Neutrophil (primary cell): ENCODE data around the gene C16orf92.

Experiments
- H3K27ac ChIP-seq: fragments of 200-600 bp; sonication (generic); 2 replicates; pipeline ENCODE4 v1.5.1; 2016; ENCODE audit warnings: mild to moderate bottlenecking, moderate library complexity
- H3K27me3 ChIP-seq: fragments of 200-600 bp; sonication (generic); 2 replicates; pipeline ENCODE4 v1.6.0; 2016; ENCODE audit warnings: mild to moderate bottlenecking
- H3K36me3 ChIP-seq: fragments of 200-600 bp; sonication (generic); 2 replicates; pipeline ENCODE4 v1.5.1; 2017
- H3K4me1 ChIP-seq, 2 experiments: fragments of 200-600 bp in 1 of 2; sonication (generic) in 1 of 2; 1 replicate in 1 of 2; 2 replicates in 1 of 2; pipeline versions ENCODE4 v1.5.1 to v1.6.1; 2013 to 2016; ENCODE audit warnings: low read depth in 1 of 2, low read length in 1 of 2, mild to moderate bottlenecking in 1 of 2, moderate library complexity in 1 of 2; ENCODE audit not compliant: control insufficient read depth in 1 of 2, insufficient read depth in 1 of 2
- H3K4me3 ChIP-seq, 2 experiments: fragments of 200-600 bp in 1 of 2; sonication (generic) in 1 of 2; 1 replicate in 1 of 2; 2 replicates in 1 of 2; pipeline ENCODE4 v1.5.1; 2013 to 2016; ENCODE audit warnings: low read depth in 1 of 2, low read length in 1 of 2, mild to moderate bottlenecking in 1 of 2, moderate library complexity in 1 of 2
- H3K9me3 ChIP-seq: fragments of 200-600 bp; sonication (generic); 2 replicates; pipeline ENCODE4 v1.5.1; 2016
- TF ChIP-seq, protein P1 (sequence below): fragments of 200-600 bp; sonication (generic); IDR thresholded peaks from 2 replicates; pipeline ENCODE4 v1.5.1; 2016; ENCODE audit warnings: antibody characterized with exemption

Gene C16orf92

DNA sequence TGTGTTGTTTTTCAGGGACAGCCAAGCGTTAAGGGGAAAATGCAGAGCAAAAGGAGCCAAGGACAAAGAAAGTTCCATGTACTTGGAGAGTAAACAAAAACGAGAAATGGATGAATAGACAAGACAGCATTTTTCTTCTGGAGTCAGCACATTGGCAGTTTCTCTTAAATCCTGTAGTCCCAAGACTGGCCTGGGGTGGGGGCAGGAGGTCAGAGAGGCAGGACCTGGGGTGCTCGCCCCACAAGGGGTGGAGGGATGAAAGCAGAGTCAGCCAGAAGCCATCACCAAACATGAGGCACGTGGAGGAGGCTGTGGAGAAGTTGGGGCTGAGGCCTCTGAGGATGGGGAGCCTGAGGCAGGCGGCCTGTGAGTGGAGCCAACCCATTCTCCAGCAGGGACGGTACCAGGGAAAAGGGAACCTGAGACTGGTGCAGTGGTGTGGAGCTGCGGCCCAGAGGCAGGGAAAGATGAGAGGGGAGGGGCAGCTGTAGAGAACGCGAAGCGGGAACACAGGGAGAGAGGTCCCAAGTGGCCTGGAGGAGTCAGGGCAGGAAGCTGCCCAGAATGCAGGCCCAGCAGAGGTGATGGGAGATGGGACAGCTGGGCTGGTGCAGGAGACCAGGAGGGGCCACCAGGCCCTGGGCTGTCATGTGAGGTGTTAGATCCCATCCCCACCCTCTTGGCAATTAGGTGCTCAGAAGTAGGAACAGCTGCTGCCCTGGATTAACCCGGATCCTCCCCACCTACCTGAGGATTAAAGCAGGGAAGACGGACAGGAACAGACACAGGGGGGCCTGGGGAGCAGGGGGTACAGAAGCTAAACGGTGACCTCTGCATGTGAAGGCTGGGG lies 4.8 kb downstream of the C16orf92 start:
- H3K9me3 ChIP-seq: no peaks in the 10 kb centered on the region
- TF ChIP-seq, protein P1, sequence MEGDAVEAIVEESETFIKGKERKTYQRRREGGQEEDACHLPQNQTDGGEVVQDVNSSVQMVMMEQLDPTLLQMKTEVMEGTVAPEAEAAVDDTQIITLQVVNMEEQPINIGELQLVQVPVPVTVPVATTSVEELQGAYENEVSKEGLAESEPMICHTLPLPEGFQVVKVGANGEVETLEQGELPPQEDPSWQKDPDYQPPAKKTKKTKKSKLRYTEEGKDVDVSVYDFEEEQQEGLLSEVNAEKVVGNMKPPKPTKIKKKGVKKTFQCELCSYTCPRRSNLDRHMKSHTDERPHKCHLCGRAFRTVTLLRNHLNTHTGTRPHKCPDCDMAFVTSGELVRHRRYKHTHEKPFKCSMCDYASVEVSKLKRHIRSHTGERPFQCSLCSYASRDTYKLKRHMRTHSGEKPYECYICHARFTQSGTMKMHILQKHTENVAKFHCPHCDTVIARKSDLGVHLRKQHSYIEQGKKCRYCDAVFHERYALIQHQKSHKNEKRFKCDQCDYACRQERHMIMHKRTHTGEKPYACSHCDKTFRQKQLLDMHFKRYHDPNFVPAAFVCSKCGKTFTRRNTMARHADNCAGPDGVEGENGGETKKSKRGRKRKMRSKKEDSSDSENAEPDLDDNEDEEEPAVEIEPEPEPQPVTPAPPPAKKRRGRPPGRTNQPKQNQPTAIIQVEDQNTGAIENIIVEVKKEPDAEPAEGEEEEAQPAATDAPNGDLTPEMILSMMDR: no peak
- H3K27ac ChIP-seq: no peak overlapping the region
- H3K27me3 ChIP-seq: peaks cover 82% of the 10 kb centered on the region
- H3K4me3 ChIP-seq: no peak overlapping the region
- H3K4me1 ChIP-seq: peaks cover 0 to 6% of the 10 kb centered on the region in 2 experiments
- H3K36me3 ChIP-seq: no peaks in the 10 kb centered on the region

DNA sequence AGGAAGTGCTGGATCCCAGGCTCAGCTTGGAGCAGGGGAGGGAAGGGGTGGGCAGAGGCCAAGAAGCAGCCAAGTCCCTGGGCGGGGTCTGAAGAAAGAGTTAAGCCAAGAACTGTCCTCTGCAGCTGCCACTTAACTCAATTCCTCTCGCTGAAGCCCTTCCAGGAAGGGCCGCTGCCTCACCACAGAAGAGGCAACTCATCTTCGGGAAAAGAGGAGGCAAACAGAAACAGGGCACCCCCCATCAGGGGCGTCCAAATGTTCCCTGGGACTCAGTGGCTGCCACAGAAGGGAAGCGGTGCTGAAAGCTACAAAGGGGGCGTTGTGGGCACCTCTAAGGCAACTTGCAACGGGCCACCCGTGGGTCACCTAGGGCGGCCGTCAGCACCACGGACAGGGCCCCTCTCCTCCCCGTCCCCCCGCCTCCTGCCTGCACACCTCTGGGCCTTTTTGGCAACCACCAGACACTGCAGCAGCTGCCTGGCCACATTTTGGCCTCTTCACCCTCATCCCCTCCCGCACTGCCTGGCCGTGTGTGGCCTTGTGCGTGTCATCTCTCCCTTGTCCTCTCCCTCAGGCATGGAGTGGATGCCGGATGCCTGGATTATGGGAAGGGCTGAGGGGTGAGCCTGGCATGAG lies 5.6 kb downstream of the C16orf92 start:
- TF ChIP-seq, protein P1: no peak
- Histone ChIP-seq H3K36me3 (no peaks in the 10 kb centered on the region), H3K4me3 (no peak overlapping the region), H3K27me3 (peaks cover 89% of the 10 kb centered on the region), H3K27ac (no peak overlapping the region), H3K9me3 (no peaks in the 10 kb centered on the region), H3K4me1 (peaks cover 0 to 6% of the 10 kb centered on the region in 2 experiments)

DNA sequence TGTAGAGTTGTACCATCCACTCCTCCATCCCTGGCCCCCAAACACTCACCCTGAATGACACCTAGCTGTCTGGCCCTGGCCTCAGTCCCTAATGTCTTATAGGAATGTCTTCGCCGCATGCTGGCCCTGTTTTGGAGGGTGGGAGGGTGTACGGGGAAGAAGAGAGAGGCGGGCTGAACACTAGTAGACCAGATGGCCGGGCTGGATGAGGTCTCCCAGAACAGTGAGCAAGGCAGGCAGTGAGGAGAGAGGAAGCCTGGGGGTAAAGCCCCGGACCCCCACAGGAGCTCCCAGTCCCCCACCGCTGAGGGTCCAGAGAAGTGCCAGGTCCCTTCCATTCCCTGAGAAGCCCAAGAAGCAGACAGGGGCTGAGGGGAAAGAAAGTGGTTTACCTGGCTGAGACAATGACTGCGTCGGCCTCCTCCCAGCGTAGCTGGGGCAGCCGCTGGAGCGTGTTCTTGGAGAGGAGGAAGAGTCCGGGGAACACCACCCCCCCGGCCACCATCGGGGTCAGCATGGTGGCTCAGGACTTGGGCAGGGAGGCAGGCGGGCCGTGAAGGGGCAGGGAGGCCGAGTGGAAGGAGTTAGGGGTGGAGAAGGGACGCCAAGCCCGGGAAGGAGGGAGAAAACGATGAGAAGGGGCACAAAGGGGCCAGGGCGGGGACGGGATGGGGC lies 7.2 kb downstream of the C16orf92 start:
- TF ChIP-seq, protein P1: no peak
- Histone ChIP-seq H3K27ac (no peak overlapping the region), H3K9me3 (no peaks in the 10 kb centered on the region), H3K4me1 (peaks cover 0 to 6% of the 10 kb centered on the region in 2 experiments), H3K27me3 (peaks cover 92% of the 10 kb centered on the region), H3K36me3 (no peaks in the 10 kb centered on the region), H3K4me3 (no peak overlapping the region)

DNA sequence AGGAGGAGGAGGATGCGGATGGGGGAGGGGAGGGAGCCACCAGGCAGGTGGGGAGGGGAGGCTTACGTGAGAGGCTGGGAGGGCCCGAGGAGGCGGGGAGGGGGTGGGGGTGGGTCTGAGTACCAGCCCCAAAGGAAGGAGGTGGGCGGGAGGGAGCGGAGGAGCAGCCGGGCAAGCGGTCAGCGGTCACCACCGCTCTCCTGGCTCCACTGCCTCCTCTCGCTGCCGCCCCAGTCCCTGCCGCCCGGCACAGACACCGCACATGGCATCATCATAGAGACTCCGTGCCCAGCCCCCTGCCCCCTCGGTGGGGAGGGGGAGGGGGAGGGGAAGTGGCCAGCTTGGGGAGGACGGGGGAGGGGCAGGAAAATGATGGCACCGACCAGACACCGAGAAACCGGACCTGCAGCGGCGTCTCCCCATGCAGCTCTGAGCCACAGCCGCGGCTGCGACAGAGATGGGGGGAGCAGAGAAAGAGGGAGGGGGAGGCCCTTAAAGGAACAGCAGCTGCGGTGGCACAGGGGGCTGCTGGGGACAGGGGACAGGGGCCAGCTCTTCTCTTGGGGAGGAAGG lies 7.9 kb downstream of the C16orf92 start, which contains the start of gene TLCD3B:
Gene TLCD3B (minus strand): TSS at position 431 of the 573 bp plus-strand sequence. CDS start 744 bp downstream, outside the sequence.
- H3K27ac ChIP-seq: no peak within 1 kb of the TSS
- no peak within 1 kb of the TSS for H3K4me3 ChIP-seq
- H3K27me3 ChIP-seq: peaks cover 95% of the 10 kb centered on the region
- peaks cover 0 to 6% of the 10 kb centered on the region in 2 experiments for H3K4me1 ChIP-seq
- H3K9me3 ChIP-seq: no peaks in the 10 kb centered on the region
- TF ChIP-seq, protein P1: no peak
- no peaks in the 10 kb centered on the region for H3K36me3 ChIP-seq

DNA sequence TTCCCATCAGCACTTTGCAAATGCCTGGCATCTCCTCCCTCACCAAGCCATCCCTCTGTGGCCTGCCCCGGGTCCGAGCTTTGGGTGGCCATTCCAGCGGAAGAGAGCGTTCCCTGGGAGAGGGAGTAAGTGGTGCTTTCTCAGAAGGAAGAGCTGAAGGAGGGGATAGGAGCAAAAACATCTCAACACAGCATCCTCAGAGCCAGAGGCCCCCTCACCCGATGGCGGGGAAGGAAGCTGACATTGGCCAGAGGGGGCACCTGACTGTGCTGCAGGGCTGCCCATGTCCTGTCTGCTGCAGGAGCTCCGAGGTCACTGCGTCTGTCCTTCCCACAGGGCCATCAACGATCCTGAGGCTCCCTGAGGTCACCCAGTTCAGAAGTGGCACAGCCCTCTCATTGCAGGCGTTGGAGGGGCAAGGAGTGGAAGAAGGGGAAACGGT lies 8.5 kb downstream of the C16orf92 start:
- H3K4me1 ChIP-seq: peaks cover 0 to 6% of the 10 kb centered on the region in 2 experiments
- no peaks in the 10 kb centered on the region for H3K9me3 ChIP-seq
- H3K27ac ChIP-seq: no peak overlapping the region
- no peaks in the 10 kb centered on the region for H3K36me3 ChIP-seq
- peaks cover 95% of the 10 kb centered on the region for H3K27me3 ChIP-seq
- no peak overlapping the region for H3K4me3 ChIP-seq
- TF ChIP-seq, protein P1: no peak
